ENCODE data around the gene C1QC.
"Not testable (repeated sequence)": the region's sequence is repeated elsewhere in the genome, so short reads cannot be mapped to it uniquely, and the experiment has no call there.

The C1QC gene

DNA sequence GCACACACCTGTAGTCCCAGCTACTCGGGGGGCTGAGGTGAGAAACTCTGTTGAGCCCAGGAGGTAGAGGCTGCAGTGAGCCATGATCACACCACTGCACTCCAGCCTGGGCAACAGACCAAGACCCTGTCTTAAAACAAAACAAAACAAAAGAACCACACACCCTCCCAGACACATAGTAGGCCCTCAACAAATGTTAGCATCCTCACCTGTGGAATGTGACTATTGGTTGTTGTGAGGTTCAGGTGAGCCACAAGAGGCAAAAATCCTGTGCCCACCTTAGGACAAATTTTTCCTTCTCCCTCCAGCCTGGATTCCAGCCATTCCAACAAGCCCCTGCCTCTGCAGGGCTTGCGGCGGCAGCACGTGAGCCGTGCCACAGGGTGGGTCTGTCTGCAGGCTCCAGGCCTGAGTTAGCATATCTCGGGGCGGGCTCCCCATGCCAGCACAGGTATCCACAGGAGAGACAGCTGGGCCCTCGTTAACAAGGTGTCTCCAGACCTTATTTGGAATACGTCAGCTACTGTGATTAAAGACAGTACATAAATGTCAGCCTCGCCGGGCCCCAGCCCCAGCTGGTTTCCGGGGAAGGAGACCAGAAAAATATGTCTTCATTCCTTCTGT, 27.0 kb downstream of the C1QC start:
- H3K9me3 ChIP-seq (ENCODE audit: severe bottlenecking), result no peaks in the 10 kb centered on the region
- no peak for DNase-seq
- no peaks in the 10 kb centered on the region for H3K36me3 ChIP-seq
- no peak overlapping the region for H3K27ac ChIP-seq
- TF ChIP-seq, protein P1, sequence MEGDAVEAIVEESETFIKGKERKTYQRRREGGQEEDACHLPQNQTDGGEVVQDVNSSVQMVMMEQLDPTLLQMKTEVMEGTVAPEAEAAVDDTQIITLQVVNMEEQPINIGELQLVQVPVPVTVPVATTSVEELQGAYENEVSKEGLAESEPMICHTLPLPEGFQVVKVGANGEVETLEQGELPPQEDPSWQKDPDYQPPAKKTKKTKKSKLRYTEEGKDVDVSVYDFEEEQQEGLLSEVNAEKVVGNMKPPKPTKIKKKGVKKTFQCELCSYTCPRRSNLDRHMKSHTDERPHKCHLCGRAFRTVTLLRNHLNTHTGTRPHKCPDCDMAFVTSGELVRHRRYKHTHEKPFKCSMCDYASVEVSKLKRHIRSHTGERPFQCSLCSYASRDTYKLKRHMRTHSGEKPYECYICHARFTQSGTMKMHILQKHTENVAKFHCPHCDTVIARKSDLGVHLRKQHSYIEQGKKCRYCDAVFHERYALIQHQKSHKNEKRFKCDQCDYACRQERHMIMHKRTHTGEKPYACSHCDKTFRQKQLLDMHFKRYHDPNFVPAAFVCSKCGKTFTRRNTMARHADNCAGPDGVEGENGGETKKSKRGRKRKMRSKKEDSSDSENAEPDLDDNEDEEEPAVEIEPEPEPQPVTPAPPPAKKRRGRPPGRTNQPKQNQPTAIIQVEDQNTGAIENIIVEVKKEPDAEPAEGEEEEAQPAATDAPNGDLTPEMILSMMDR (IDR thresholded peaks at IDR 0.05; ENCODE audit: low read depth, low read length), result no peak
- no peaks in the 10 kb centered on the region for H3K27me3 ChIP-seq (ENCODE audit: insufficient read depth, low read depth, severe bottlenecking)
- H3K4me3 ChIP-seq (ENCODE audit: low read depth, low read length), result no peak overlapping the region

DNA sequence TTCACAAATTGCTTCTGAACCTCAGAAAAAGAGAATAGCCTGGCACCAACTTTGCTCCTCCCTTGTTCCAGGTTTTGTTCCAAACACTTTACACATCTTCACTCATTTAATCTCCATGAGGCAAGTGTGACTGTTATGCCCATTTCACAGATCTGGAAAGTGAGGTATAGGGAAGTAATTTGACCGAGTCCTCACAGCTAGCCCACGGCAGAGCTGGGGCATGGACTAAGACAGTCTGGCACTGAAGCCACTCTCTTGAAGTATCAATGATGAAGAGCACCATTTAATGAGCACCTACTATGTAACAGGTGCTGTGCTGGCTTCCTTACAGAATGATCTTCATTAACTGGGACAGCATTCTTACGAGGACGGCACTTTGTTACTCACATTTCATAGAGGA, 28.6 kb downstream of the C1QC start:
- H3K4me3 ChIP-seq (ENCODE audit: low read depth, low read length), result no peak overlapping the region
- no peak overlapping the region for H3K27ac ChIP-seq
- H3K27me3 ChIP-seq (ENCODE audit: insufficient read depth, low read depth, severe bottlenecking), result no peaks in the 10 kb centered on the region
- DNase-seq, result no peak
- no peaks in the 10 kb centered on the region for H3K36me3 ChIP-seq
- TF ChIP-seq, protein P1 (IDR thresholded peaks at IDR 0.05; ENCODE audit: low read depth, low read length), result no peak
- no peaks in the 10 kb centered on the region for H3K9me3 ChIP-seq (ENCODE audit: severe bottlenecking)

DNA sequence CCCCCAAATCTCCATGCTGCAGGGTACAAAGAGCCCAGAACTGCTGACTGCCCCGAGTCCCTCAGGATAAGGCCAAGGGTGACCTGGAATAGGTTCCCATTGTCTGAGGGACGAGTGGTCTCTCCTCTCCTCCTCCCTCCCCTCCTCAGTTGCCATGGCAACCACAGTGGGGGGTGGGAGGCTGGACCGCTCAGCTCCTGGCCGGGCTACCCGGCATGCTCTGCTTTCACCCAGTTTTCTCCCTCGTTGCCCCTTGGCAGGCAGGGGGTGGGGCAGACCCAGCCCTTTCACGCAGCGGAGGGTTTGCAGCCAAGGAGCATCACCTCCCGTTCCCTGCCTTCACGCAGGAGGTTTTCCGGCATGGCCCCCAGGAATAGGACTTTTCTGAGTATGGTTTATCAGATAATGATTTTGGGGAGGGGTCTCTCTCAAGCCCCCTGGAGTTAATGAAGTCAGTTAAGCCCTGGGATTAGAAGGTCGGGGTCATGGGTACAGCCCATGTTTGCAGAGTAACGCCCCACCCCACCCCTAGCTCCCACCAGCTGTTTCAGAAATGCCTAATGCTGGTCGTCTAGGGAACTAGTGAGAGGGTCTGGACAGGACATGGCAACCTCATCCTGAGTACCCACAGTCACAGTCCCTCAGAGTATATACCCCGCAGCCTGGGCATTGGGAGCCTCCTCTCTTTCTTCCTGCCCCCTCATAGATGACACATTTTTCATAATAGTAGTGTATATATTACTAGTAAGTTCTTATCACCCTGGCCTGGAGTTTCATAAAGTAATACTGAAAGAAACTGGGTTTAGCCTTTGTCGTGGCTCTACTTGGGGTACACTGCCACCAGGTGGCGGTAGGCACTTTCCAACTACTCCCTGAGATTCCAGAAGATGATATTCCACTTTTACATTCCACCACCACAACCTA, 30.3 kb downstream of the C1QC start:
- H3K27me3 ChIP-seq (ENCODE audit: insufficient read depth, low read depth, severe bottlenecking), result no peaks in the 10 kb centered on the region
- peak; percentile 72 for DNase-seq
- H3K27ac ChIP-seq, result no peak overlapping the region
- TF ChIP-seq, protein P1 (IDR thresholded peaks at IDR 0.05; ENCODE audit: low read depth, low read length), result peak; percentile 70
- no peaks in the 10 kb centered on the region for H3K9me3 ChIP-seq (ENCODE audit: severe bottlenecking)
- no peak overlapping the region for H3K4me3 ChIP-seq (ENCODE audit: low read depth, low read length)
- H3K36me3 ChIP-seq, result no peaks in the 10 kb centered on the region

DNA sequence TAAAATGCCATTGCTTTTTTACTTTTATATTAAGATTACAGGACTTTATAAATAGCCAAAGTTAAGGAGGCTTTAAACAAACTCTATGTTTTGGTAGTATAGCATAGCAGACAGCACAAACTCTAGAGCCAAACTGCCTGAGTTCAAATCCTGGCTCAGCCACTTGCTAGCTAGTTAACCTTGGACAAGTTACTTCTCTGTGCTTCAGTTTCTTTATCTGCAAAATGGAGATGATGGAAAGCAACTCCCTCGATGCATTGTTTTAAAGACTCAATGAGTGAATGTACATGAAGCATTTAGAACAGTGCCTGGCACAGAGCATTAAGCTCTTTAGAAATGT, 30.9 kb downstream of the C1QC start:
- DNase-seq, result no peak
- H3K36me3 ChIP-seq, result no peaks in the 10 kb centered on the region
- TF ChIP-seq, protein P1 (IDR thresholded peaks at IDR 0.05; ENCODE audit: low read depth, low read length), result no peak
- no peaks in the 10 kb centered on the region for H3K27me3 ChIP-seq (ENCODE audit: insufficient read depth, low read depth, severe bottlenecking)
- H3K9me3 ChIP-seq (ENCODE audit: severe bottlenecking), result no peaks in the 10 kb centered on the region
- H3K27ac ChIP-seq, result no peak overlapping the region
- H3K4me3 ChIP-seq (ENCODE audit: low read depth, low read length), result no peak overlapping the region

DNA sequence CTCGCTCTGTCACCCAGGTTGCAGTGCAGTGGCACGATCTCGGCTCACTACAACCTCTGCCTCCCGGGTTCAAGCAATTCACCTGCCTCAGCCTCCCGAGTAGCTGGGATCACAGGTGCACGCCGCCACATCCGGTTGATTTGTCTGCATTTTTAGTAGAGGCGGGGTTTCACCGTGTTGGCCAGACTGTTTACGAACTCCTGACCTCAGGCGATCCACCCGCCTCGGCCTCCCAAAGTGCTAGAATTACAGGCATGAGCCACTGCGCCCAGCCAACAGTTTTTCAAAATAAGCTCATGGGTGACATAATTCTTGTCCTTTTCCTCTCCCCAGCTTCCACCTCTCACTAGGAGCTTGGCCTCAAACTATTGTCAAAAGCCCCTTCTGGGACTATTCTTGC, 32.7 kb downstream of the C1QC start:
- peak overlapping the region; percentile 93 for H3K27ac ChIP-seq
- H3K9me3 ChIP-seq (ENCODE audit: severe bottlenecking); DNase-seq; H3K36me3 ChIP-seq; H3K27me3 ChIP-seq (ENCODE audit: insufficient read depth, low read depth, severe bottlenecking); H3K4me3 ChIP-seq (ENCODE audit: low read depth, low read length): not testable (repeated sequence)

DNA sequence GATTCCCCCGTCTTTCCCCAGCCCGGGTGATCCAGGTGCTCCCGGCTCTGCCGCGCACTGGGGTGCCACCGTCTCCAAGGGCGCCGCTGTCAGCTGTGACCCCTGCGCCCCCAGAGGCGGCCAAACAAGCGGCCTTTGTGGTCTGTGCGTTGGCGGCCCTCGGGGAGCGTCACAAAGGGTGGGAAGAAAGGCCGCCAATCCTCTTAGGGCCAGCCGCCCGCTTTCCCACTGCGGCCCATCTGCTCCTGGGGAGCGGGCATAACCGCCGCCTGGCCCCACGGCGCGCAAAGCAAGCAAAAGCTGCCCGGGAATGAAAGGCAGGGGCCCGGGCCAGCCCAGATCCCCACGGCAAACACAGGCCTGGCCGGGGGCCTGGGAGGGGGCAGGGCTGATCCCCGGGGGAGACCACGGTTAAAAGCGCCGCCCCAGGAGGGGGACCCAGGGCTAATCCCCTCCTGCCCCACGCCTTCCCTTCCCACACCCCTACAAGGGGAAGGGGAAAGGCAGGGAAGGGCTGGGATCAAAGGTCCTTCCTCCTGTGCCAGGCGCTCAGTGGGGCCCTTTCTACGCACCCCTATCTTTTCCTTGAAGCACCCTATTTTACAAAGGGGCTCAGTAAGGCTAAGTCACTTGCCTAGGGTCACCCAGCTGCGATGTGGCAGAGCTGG, 33.6 kb downstream of the C1QC start:
- TF ChIP-seq, protein P1 (IDR thresholded peaks at IDR 0.05; ENCODE audit: low read depth, low read length), result peak; percentile 33; the same call in 1 of the 2 replicates
- Histone ChIP-seq H3K27me3 (ENCODE audit: insufficient read depth, low read depth, severe bottlenecking) (no peaks in the 10 kb centered on the region), H3K36me3 (no peaks in the 10 kb centered on the region), H3K27ac (peak overlapping the region; percentile 93), H3K4me3 (ENCODE audit: low read depth, low read length) (no peak overlapping the region), H3K9me3 (ENCODE audit: severe bottlenecking) (no peaks in the 10 kb centered on the region)
- DNase-seq, result peak; percentile 90
